Epithelial cell of prostate (primary cell): ENCODE measurements around the gene TIGD6.
A peak's percentile ranks its signal among the peaks of the same experiment; 100 is the strongest.
"Not testable (repeated sequence)": the region's sequence is repeated elsewhere in the genome, so short reads cannot be mapped to it uniquely, and the experiment has no call there.

ENCODE experiments used
- DNase-seq: peaks from one replicate; pipeline ENCODE4 v3.0.0-alpha.2; 2011; ENCODE audit warnings: low read depth, low spot score
- H3K27ac ChIP-seq: fragments of 450-650 bp; 2 replicates; pipeline ENCODE4 v1.5.1; 2017; ENCODE audit warnings: mild to moderate bottlenecking

Gene TIGD6

DNA sequence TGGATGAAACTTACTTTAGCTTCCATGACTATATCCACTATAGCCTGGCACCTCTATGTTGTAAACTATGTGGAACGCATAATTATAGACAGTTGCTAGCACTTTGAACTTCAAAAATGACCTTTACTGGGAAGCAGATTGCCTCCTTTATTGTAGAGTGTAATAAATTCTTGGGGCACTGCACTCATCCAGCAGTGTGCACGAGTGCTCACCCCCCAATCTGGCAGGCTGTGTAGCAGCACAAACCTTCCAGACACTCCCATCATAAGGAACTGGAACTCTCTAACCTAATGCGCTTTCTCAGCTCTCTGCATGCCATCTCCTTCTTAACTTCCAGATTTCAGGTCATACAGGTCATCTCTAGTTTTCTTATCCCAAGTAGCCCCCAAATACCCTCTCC is 54.3 kb downstream of the TIGD6 start:
- DNase-seq: no peak
- H3K27ac ChIP-seq: no peak overlapping the region

DNA sequence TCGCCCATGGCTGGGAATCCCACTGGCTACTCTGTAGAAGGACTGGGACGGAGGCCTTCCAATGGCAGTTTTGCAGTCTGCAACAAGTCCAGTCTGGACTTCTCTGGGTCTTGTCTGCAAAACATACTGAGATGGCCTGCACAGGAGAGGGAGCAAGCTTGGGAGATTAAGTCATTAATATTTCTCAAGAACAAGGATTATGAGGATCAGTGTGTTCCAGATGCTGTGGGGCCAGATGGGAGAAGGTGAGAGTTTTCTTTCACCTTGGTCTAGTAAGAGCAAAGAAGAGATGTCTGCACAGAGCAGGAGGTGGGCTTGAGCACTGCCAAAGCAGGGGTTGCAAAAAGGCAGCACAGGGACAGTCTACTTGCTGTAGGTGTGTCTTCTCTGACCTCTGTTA is 55.8 kb downstream of the TIGD6 start, which contains the start of gene PDE6A:
PDE6A (minus strand) TSS at position 128 of the 400 bp plus-strand sequence; CDS start at position 8, 120 bp downstream.
- H3K27ac ChIP-seq: peak within 1 kb of the TSS; percentile 60
- DNase-seq: no peak

DNA sequence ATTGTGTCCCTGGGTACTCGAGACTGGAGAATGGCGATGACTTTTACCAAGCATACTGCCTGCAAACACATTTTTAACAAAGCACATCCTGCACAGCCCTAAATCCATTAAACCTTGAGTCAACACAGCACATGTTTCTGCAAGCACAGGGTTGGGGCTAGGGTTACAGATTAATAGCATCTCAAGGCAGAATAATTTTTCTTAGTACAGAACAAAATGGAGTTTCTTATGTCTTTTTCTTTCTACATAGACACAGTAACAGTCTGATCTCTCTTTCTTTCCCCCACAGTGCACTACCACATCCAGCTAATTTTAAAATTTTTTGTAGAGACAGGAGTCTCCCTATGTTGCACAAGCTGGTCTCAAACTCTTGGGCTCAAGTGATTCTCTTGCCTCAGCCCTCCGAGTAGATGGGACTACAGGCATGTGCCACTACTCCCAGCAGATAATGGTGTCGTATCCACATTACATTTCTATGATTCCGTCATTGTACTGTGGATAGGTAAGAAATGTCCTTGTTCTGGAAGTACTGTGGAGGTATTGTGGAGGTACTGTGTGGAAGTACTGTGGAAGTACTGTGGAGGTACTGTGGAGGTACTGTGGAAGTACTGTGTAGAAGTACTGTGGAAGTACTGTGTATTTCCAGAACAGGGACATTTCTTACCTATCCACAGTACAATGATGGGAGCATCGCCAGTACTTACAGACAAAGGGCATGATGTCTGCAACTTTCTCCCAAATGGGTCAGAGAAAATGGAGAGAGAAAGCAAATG is 57.1 kb downstream of the TIGD6 start:
- DNase-seq: not testable (repeated sequence)
- peak overlapping the region; percentile 60 for H3K27ac ChIP-seq
